Nephron progenitor cell (in vitro differentiated cells): ENCODE results near the gene RANGAP1.
A peak's percentile ranks its signal among the peaks of the same experiment; 100 is the strongest.

ENCODE experiments used
- DNase-seq: peaks from one replicate; pipeline ENCODE4 v3.0.0; 2021
- H3K27ac Mint-ChIP-seq: 2 replicates; pipeline ENCODE4 v1.8.0; 2021; ENCODE audit warnings: mild to moderate bottlenecking, moderate library complexity, mixed read lengths
- H3K27me3 Mint-ChIP-seq: 2 replicates; pipeline ENCODE4 v1.8.0; 2021; ENCODE audit warnings: mild to moderate bottlenecking, low read depth, mixed read lengths; ENCODE audit not compliant: poor library complexity
- H3K36me3 Mint-ChIP-seq: 2 replicates; pipeline ENCODE4 v1.8.0; 2021; ENCODE audit warnings: low read depth, mixed read lengths
- H3K4me1 Mint-ChIP-seq: 2 replicates; pipeline ENCODE4 v1.8.0; 2021; ENCODE audit warnings: mixed read lengths
- H3K4me3 Mint-ChIP-seq: 2 replicates; pipeline ENCODE4 v1.8.0; 2021; ENCODE audit warnings: mild to moderate bottlenecking, moderate library complexity, mixed read lengths
- H3K9me3 Mint-ChIP-seq: 2 replicates; pipeline ENCODE4 v1.8.0; 2021; ENCODE audit warnings: mild to moderate bottlenecking, moderate library complexity, mixed read lengths
- TF ChIP-seq, protein P1 (sequence below): fragments of 200-600 bp; sonication (generic); IDR thresholded peaks from 2 replicates; pipeline ENCODE4 v1.5.0; 2021; ENCODE audit warnings: antibody characterized with exemption

RANGAP1 gene

DNA sequence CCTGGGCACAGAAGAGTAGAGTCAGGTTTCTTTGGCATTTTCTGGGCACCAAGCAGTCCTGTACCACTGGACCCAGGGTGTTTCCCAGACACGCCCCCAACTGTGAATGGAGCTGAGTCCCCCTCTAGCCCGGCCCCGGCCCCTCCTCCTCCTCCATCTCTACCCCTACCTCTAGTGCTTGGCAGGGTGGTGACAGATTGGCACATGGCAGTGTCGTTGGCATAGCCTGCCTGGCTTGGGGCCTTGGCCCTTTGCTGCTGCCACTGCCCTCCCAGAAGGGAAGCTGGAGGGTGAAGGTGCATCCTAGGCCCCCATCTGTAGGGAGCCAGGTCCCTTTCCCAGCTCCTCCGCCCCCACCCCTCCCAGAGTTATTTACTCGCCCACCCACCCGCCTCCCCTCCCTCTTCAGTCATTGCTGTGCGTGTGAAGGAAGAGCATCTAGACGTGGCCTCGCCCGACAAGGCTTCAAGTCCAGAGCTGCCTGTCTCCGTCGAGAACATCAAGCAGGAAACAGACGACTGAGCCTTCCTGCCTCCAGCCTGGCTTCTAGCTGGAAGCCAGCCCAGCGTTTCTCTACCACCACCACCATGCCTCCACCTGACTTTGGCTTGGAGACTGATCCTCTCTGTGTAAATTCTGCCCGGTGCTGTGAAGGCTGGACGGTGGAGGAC is 56.1 kb downstream of the RANGAP1 start:
- TF ChIP-seq, protein P1, sequence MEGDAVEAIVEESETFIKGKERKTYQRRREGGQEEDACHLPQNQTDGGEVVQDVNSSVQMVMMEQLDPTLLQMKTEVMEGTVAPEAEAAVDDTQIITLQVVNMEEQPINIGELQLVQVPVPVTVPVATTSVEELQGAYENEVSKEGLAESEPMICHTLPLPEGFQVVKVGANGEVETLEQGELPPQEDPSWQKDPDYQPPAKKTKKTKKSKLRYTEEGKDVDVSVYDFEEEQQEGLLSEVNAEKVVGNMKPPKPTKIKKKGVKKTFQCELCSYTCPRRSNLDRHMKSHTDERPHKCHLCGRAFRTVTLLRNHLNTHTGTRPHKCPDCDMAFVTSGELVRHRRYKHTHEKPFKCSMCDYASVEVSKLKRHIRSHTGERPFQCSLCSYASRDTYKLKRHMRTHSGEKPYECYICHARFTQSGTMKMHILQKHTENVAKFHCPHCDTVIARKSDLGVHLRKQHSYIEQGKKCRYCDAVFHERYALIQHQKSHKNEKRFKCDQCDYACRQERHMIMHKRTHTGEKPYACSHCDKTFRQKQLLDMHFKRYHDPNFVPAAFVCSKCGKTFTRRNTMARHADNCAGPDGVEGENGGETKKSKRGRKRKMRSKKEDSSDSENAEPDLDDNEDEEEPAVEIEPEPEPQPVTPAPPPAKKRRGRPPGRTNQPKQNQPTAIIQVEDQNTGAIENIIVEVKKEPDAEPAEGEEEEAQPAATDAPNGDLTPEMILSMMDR = no peak
- Mint-ChIP-seq H3K36me3 (peaks cover 13% of the 10 kb centered on the region), H3K27me3 (peaks cover 3% of the 10 kb centered on the region), H3K27ac (peak overlapping the region; percentile 22), H3K4me1 (no peaks in the 10 kb centered on the region), H3K9me3 (no peaks in the 10 kb centered on the region), H3K4me3 (no peak overlapping the region)
- DNase-seq = no peak

DNA sequence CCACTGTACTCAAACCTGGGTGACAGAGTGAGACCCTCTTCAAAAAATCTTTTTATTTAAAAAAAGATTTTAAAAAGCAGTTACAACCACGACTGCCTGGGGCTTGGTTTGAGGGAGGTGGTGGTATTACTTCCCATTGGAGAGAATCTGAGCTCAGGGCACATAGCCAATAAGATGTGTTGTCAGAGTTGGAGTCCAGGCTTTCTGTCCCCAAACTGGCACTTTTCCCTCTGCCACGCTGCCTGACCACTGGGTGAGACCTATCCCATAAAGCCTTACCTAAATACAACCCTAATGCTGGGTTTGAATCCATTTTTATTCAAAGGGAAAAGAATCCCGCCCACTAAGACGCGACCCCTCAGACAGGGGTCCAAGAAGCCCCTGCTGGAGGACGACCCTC is 56.8 kb downstream of the RANGAP1 start:
- DNase-seq = no peak
- Mint-ChIP-seq H3K4me3 (no peak overlapping the region), H3K36me3 (peaks cover 13% of the 10 kb centered on the region), H3K4me1 (no peaks in the 10 kb centered on the region), H3K9me3 (no peaks in the 10 kb centered on the region), H3K27me3 (peaks cover 3% of the 10 kb centered on the region), H3K27ac (no peak overlapping the region)
- TF ChIP-seq, protein P1 = no peak

DNA sequence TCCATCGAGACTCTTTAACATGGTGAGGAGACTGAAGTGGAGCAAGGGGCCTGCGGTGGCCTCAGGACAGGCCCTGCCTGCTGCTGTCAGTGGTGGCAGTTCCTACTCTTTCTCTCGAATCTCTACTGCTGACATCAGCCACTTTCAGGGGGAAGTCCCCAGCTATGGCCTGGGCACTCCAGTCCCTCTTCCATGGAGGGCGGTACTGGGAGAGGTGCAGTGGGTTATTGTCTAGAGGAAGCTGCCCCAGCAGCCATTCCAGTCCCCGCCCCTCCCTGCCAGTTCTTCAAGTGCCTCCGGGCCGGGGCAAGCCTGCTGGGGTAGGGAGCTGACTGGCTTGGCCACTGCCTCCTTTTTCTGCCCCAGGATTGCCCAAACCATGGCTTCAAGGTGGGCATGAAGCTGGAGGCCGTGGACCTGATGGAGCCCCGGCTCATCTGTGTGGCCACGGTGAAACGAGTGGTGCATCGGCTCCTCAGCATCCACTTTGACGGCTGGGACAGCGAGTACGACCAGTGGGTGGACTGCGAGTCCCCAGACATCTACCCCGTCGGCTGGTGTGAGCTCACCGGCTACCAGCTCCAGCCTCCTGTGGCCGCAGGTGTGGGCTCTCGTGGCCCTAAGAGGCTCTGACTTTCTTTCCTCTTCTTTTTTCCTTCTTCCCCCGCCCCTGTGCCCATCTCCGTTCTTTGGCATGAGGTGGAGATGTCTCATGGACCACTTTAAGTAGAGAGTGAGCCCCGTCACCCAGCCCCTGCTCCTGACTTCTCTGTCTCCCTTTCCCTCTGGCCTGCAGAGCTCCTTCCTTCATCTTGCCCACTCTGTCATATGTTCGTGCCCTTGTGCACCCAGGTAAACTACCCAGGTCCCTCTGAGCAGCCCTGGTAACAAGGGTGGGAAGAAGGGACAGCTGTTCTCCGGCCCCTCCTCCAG is 59.0 kb downstream of the RANGAP1 start:
- Mint-ChIP-seq H3K9me3 (no peaks in the 10 kb centered on the region), H3K36me3 (peaks cover 13% of the 10 kb centered on the region), H3K4me3 (no peak overlapping the region), H3K4me1 (no peaks in the 10 kb centered on the region), H3K27ac (no peak overlapping the region), H3K27me3 (no peaks in the 10 kb centered on the region)
- no peak for DNase-seq
- TF ChIP-seq, protein P1 = no peak

DNA sequence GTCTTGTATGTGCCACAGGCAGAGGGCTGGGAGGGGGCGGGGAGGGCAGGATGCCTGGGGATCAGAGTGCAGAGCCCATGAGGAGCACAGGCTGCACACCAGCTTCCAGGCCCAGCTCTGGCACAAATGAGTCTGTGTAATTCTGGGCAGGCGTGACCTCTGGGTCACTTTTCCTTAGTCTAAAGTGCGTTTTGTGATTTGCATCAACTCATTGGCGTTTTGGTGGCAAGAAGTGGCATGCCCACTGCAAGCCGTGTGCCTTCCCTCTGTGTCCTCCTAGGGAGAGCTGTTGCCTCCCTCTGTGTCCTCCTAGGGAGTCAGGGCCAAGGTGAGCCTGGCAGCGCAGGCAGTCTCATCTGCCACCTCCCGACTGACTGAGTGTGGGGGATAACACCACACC is 62.5 kb downstream of the RANGAP1 start:
- no peaks in the 10 kb centered on the region for H3K9me3 Mint-ChIP-seq
- H3K36me3 Mint-ChIP-seq = peaks cover 31% of the 10 kb centered on the region
- H3K27me3 Mint-ChIP-seq = no peaks in the 10 kb centered on the region
- H3K4me3 Mint-ChIP-seq = no peak overlapping the region
- H3K27ac Mint-ChIP-seq = no peak overlapping the region
- TF ChIP-seq, protein P1 = no peak
- no peak for DNase-seq
- H3K4me1 Mint-ChIP-seq = no peaks in the 10 kb centered on the region

DNA sequence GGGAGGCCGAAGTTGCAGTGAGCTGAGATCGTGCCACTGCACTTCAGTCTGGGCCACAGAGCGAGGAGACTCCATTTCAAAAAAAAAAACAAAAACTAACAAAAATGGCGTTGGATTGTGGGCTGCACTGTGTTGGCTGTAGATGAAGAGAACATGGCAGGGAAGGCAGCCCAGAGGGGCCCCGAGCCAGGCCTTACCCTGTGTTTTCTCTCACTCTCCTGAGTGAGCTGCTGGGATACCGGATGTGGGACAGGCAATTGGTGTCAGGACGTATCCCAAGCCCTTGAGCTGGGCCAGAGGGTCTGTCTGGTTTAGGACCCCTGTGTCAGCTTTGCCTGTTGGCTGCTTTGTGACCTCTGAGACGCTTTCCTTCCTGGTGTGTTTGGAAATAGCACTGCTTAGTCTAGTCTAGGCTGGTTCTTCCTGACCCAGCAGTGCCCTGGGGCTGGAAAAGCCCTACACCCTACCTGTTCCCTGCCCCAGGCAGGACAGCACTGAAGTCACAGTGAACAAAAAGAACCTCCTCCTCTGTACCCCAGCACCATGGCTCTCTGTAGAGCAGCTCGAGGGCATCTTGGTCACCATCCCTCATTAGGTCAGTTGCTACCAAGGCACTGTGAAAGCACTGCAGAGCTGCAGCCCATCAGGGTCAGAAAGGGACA is 63.0 kb downstream of the RANGAP1 start:
- Mint-ChIP-seq H3K36me3 (peaks cover 30% of the 10 kb centered on the region), H3K4me1 (peaks cover under 1% of the 10 kb centered on the region), H3K9me3 (no peaks in the 10 kb centered on the region), H3K4me3 (no peak overlapping the region), H3K27me3 (no peaks in the 10 kb centered on the region), H3K27ac (peak overlapping the region; percentile 86)
- TF ChIP-seq, protein P1 = no peak
- DNase-seq = no peak
